SU-DHL-6 (cell line): Measurements from ENCODE around the gene NLRP1.

Experiments used
- H2AFZ ChIP-seq: fragments of 200-600 bp; sonication (generic); 2 replicates; pipeline ENCODE4 v1.6.1; 2014; ENCODE audit warnings: low read depth, mild to moderate bottlenecking, moderate library complexity, mixed read lengths, antibody characterized with exemption, low read length; ENCODE audit not compliant: severe bottlenecking
- H3F3A ChIP-seq: fragments of 200-600 bp; shearing (Covaris generic); 2 replicates; pipeline ENCODE4 v1.6.0; 2016; ENCODE audit warnings: antibody characterized with exemption, mild to moderate bottlenecking; ENCODE audit not compliant: insufficient read depth
- H3K27ac ChIP-seq: fragments of 200-600 bp; sonication (generic); 2 replicates; pipeline ENCODE4 v1.5.1; 2016; ENCODE audit warnings: low read depth, mild to moderate bottlenecking, low read length, moderate library complexity, mixed read lengths
- H3K27me3 ChIP-seq: fragments of 200-600 bp; sonication (generic), shearing (Covaris generic); 2 replicates; pipeline ENCODE4 v1.6.0; 2014; ENCODE audit warnings: mild to moderate bottlenecking, low read length
- H3K36me3 ChIP-seq: fragments of 200-600 bp; sonication (generic); 2 replicates; pipeline ENCODE4 v1.6.1; 2014; ENCODE audit warnings: mild to moderate bottlenecking, low read length, mixed read lengths
- H3K4me2 ChIP-seq: fragments of 300-600, 200-600 bp; shearing (Covaris generic), sonication (generic); 2 replicates; pipeline ENCODE4 v1.6.0; 2014; ENCODE audit warnings: low read length, low read depth, mild to moderate bottlenecking; ENCODE audit not compliant: poor library complexity, severe bottlenecking
- H3K4me3 ChIP-seq: fragments of 200-600 bp; sonication (generic); 2 replicates; pipeline ENCODE4 v1.5.1; 2014; ENCODE audit warnings: antibody characterized with exemption, low read length, mild to moderate bottlenecking, mixed read lengths; ENCODE audit not compliant: insufficient read depth, poor library complexity, severe bottlenecking
- H3K79me2 ChIP-seq: fragments of 200-600 bp; sonication (generic); 2 replicates; pipeline ENCODE4 v1.6.1; 2014; ENCODE audit warnings: mild to moderate bottlenecking, low read length, moderate library complexity; ENCODE audit not compliant: insufficient read depth
- H3K9ac ChIP-seq: fragments of 200-600 bp; sonication (generic); 2 replicates; pipeline ENCODE4 v1.7.0; 2014; ENCODE audit warnings: mild to moderate bottlenecking, low read length
- H3K9me2 ChIP-seq: fragments of 200-600 bp; sonication (generic); replicated peaks from 2 replicates; pipeline ENCODE4 v1.6.1; 2014; ENCODE audit warnings: low read length; ENCODE audit not compliant: insufficient read depth
- H3K9me3 ChIP-seq: fragments of 200-600 bp; sonication (generic); 2 replicates; pipeline ENCODE4 v1.6.1; 2014; ENCODE audit warnings: low read length, mixed read lengths; ENCODE audit not compliant: insufficient read depth
- H4K20me1 ChIP-seq: fragments of 200-600 bp; sonication (generic); 2 replicates; pipeline ENCODE4 v1.6.1; 2014; ENCODE audit warnings: low read depth, mild to moderate bottlenecking, antibody characterized with exemption, low read length, moderate library complexity, mixed read lengths
- EZH2phosphoT487 ChIP-seq: fragments of 200-600 bp; sonication (generic), shearing (Covaris generic); conservative IDR thresholded peaks from 2 replicates; pipeline ENCODE4 v1.6.1; 2018; ENCODE audit warnings: mild to moderate bottlenecking, antibody characterized with exemption, low read length, moderate library complexity, mixed read lengths
- TF ChIP-seq, protein P1 (sequence below): fragments of 200-600 bp; sonication (generic); IDR thresholded peaks from one replicate; pipeline ENCODE4 v1.5.1; 2017; ENCODE audit warnings: antibody characterized with exemption, mild to moderate bottlenecking, low read length, moderate library complexity; ENCODE audit not compliant: insufficient read depth, poor library complexity, severe bottlenecking

NLRP1 gene

DNA sequence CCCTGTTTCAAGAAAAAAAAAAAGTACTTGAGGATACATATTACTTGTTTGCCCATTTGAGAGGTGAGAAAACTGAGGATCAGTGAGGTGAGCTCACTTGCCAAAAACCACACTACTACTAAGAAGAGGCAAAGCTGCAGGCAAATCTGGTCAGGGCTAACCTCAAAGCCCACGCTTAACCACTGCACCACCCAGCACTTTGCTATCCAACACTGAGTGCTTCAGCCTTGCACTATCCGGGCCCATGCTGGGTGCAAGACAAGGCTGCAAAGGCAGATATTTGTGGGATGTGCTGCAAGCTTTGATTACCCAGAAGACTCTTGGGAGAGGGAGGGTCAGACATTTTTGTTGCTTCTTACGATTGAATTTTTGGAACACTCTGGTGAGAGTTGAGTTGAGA, 23.6 kb upstream of the NLRP1 start:
- H3K9ac ChIP-seq, result no peak overlapping the region
- H3K9me2 ChIP-seq, result no peaks in the 10 kb centered on the region
- no peaks in the 10 kb centered on the region for H3K36me3 ChIP-seq
- H4K20me1 ChIP-seq, result no peaks in the 10 kb centered on the region
- no peaks in the 10 kb centered on the region for H3K79me2 ChIP-seq
- H2AFZ ChIP-seq, result no peak overlapping the region
- no peak for TF ChIP-seq EZH2phosphoT487
- TF ChIP-seq, protein P1, sequence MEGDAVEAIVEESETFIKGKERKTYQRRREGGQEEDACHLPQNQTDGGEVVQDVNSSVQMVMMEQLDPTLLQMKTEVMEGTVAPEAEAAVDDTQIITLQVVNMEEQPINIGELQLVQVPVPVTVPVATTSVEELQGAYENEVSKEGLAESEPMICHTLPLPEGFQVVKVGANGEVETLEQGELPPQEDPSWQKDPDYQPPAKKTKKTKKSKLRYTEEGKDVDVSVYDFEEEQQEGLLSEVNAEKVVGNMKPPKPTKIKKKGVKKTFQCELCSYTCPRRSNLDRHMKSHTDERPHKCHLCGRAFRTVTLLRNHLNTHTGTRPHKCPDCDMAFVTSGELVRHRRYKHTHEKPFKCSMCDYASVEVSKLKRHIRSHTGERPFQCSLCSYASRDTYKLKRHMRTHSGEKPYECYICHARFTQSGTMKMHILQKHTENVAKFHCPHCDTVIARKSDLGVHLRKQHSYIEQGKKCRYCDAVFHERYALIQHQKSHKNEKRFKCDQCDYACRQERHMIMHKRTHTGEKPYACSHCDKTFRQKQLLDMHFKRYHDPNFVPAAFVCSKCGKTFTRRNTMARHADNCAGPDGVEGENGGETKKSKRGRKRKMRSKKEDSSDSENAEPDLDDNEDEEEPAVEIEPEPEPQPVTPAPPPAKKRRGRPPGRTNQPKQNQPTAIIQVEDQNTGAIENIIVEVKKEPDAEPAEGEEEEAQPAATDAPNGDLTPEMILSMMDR, result no peak
- H3K9me3 ChIP-seq, result no peaks in the 10 kb centered on the region
- no peak overlapping the region for H3K27ac ChIP-seq
- no peak overlapping the region for H3K4me3 ChIP-seq
- H3K27me3 ChIP-seq, result no peaks in the 10 kb centered on the region
- H3K4me2 ChIP-seq, result no peak overlapping the region
- H3F3A ChIP-seq, result no peaks in the 10 kb centered on the region

DNA sequence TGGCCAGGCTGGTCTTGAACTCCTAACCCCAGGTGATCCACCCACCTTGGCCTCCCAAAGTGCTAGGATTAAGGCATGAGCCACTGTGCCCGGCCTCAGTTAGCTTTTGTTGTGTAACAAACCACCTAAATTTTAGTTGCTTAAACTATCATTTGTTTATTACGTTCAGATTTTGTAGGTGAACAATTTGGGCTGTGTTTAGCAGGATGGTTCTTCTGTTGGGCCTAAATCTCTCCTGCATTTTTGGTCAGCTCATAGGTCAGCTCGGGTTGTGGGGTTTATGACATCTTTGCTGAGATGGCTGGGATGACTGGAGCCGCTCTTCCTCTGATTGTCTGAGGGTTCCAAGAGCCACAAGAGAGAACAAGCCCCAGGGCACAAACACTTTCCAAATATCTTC, 21.1 kb upstream of the NLRP1 start:
- H3K27me3 ChIP-seq, result no peaks in the 10 kb centered on the region

DNA sequence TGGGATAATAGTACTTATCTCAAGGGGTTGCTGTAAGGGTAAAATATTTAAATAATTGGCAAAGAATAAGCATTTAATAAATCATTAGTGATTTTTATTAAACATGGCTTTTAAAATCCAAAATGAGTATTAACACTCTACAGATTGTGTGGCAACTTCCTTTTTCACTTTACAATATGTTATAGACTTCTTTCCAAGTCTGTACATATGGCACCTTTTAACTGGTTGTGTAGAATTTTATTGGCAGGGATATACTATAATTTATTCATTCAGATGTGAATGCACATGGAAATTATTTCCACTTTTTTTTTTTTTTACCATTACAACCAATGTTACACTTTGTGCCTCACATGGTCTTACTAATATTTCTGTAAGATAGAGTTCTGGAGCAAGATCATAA, 15.7 kb upstream of the NLRP1 start:
- TF ChIP-seq EZH2phosphoT487, result no peak
- TF ChIP-seq, protein P1, result no peak
- H3K36me3 ChIP-seq, result no peaks in the 10 kb centered on the region
- no peak overlapping the region for H2AFZ ChIP-seq
- H3K9ac ChIP-seq, result no peak overlapping the region
- no peaks in the 10 kb centered on the region for H3K9me3 ChIP-seq
- H3K4me2 ChIP-seq, result no peak overlapping the region
- no peaks in the 10 kb centered on the region for H3F3A ChIP-seq
- H3K27me3 ChIP-seq, result no peaks in the 10 kb centered on the region
- H3K79me2 ChIP-seq, result no peaks in the 10 kb centered on the region
- H3K27ac ChIP-seq, result no peak overlapping the region
- no peaks in the 10 kb centered on the region for H3K9me2 ChIP-seq
- no peaks in the 10 kb centered on the region for H4K20me1 ChIP-seq
- H3K4me3 ChIP-seq, result no peak overlapping the region

More for the DNA sequence above, 21.1 kb upstream of the NLRP1 start:
- H3K79me2 ChIP-seq, result no peaks in the 10 kb centered on the region
- no peak overlapping the region for H3K27ac ChIP-seq
- TF ChIP-seq, protein P1, result no peak
- TF ChIP-seq EZH2phosphoT487, result no peak
- H4K20me1 ChIP-seq, result no peaks in the 10 kb centered on the region
- H3F3A ChIP-seq, result no peaks in the 10 kb centered on the region
- no peak overlapping the region for H3K4me3 ChIP-seq
- H3K9me3 ChIP-seq, result no peaks in the 10 kb centered on the region
- no peak overlapping the region for H3K4me2 ChIP-seq
- H3K9ac ChIP-seq, result no peak overlapping the region
- H3K9me2 ChIP-seq, result no peaks in the 10 kb centered on the region
- H2AFZ ChIP-seq, result no peak overlapping the region
- H3K36me3 ChIP-seq, result no peaks in the 10 kb centered on the region
